Measurements from ENCODE around the gene TRMT61B. TPM values are rescaled to one million over a fixed set of nuclear protein-coding genes. Genes with fewer than 3 reads are reported as not detected.

The TRMT61B gene
- total RNA-seq: 10 to 100 TPM; 14.3 to 16.0 TPM
- long read RNA-seq, transcript TRMT61B-201 (7 exons, 1,836 nt): major isoform, 21 of 37 reads
- long read RNA-seq, partial matches to known transcripts: 1 of 37 reads
- long read RNA-seq, other reads (novel, unspliced or antisense): 15 of 37 reads

- intact Hi-C loops (cut with DNase I): no loop called here
- DNase-seq: peak; percentile 98
- peak; percentile 100 for ATAC-seq
Measured at GRCh38 chr2:28870146-28870891, at the start of gene TRMT61B. TSS of gene TRMT61B (minus strand) at chr2:28870309. CDS start at chr2:28870277, 32 bp downstream.

GRCh38 chr2:28915939-28916338, 45.8 kb upstream of the TRMT61B start:
- DNase-seq (no peak), ATAC-seq (peak in 1 of 2 donors; percentile 27)
- intact Hi-C loops (cut with DNase I): no loop called here

- no peak for ATAC-seq
- DNase-seq: no peak
- intact Hi-C loops (cut with DNase I): no loop called here
Measured at GRCh38 chr2:28909655-28910353, 39.7 kb upstream of the TRMT61B start.

- DNase-seq: no peak
- intact Hi-C loops (cut with DNase I): no loop called here
- ATAC-seq: no peak
Measured at GRCh38 chr2:28908172-28908571, 38.1 kb upstream of the TRMT61B start.

- DNase-seq (no peak), ATAC-seq (no peak)
- intact Hi-C loops (cut with DNase I): no loop called here
Measured at GRCh38 chr2:28906821-28907220, 36.7 kb upstream of the TRMT61B start.

GRCh38 chr2:28906376-28906775, 36.3 kb upstream of the TRMT61B start:
- intact Hi-C loops (cut with DNase I): no loop called here
- no peak for DNase-seq
- ATAC-seq: no peak

- ATAC-seq: no peak
- intact Hi-C loops (cut with DNase I): no loop called here
Measured at GRCh38 chr2:28905533-28905932, 35.4 kb upstream of the TRMT61B start.

GRCh38 chr2:28904802-28905457, 34.8 kb upstream of the TRMT61B start:
- DNase-seq (no peak), ATAC-seq (no peak)
- intact Hi-C loops (cut with DNase I): no loop called here

More at GRCh38 chr2:28905533-28905932, 35.4 kb upstream of the TRMT61B start:
- no peak for DNase-seq

GRCh38 chr2:28904295-28904694, 34.2 kb upstream of the TRMT61B start:
- intact Hi-C loops (cut with DNase I): no loop called here
- DNase-seq (no peak), ATAC-seq (peak in 1 of 2 donors; percentile 54)

GRCh38 chr2:28902584-28902983, 32.5 kb upstream of the TRMT61B start:
- ATAC-seq: no peak
- intact Hi-C loops (cut with DNase I): no loop called here
- DNase-seq: no peak

- DNase-seq: no peak
- no peak for ATAC-seq
- intact Hi-C loops (cut with DNase I): no loop called here
Measured at GRCh38 chr2:28901841-28902240, 31.7 kb upstream of the TRMT61B start.

- intact Hi-C loops (cut with DNase I): no loop called here
- no peak for ATAC-seq
- no peak for DNase-seq
Measured at GRCh38 chr2:28901202-28901601, 31.1 kb upstream of the TRMT61B start.

GRCh38 chr2:28898048-28898447, 27.9 kb upstream of the TRMT61B start:
- no peak for ATAC-seq
- intact Hi-C loops (cut with DNase I): no loop called here

GRCh38 chr2:28896906-28897305, 26.8 kb upstream of the TRMT61B start:
- ATAC-seq: no peak
- intact Hi-C loops (cut with DNase I): no loop called here
- no peak for DNase-seq

More at GRCh38 chr2:28898048-28898447, 27.9 kb upstream of the TRMT61B start:
- no peak for DNase-seq

- ATAC-seq (peak; percentile 5 to 17), DNase-seq (peak; percentile 49)
- intact Hi-C loops (cut with DNase I): no loop called here
Measured at GRCh38 chr2:28895189-28895893, 25.2 kb upstream of the TRMT61B start.

GRCh38 chr2:28894470-28895188, 24.5 kb upstream of the TRMT61B start, which contains the start of gene WDR43:
TSS of gene WDR43 (plus strand) at chr2:28894667. CDS start at chr2:28894699, 32 bp downstream.
- intact Hi-C loops (cut with DNase I): no loop called here
- ATAC-seq (peak; percentile 98 to 99), DNase-seq (peak; percentile 98)

GRCh38 chr2:28893488-28893887, 23.4 kb upstream of the TRMT61B start:
- ATAC-seq: no peak
- intact Hi-C loops (cut with DNase I): no loop called here
- no peak for DNase-seq

- ATAC-seq: no peak
- no peak for DNase-seq
- intact Hi-C loops (cut with DNase I): no loop called here
Measured at GRCh38 chr2:28880193-28880592, 10.1 kb upstream of the TRMT61B start.

Measured in left cardiac atrium (tissue), 4 donors.